Measurements from ENCODE around the gene OLFM4.

OLFM4 gene

GRCh38 chr13:53014495-53015443, 13.8 kb upstream of the OLFM4 start:
- DNase-seq (ENCODE audit: low read depth in 3 of 3), result no peak

- no peak for DNase-seq (ENCODE audit: low read depth in 3 of 3)
These were observed 12.6 kb upstream of the OLFM4 start for GRCh38 chr13:53015971-53016370.

- no peak for DNase-seq (ENCODE audit: low read depth in 3 of 3)
These were observed 11.1 kb upstream of the OLFM4 start for GRCh38 chr13:53017433-53017970.

- DNase-seq (ENCODE audit: low read depth in 3 of 3), result no peak
These were observed 9.6 kb upstream of the OLFM4 start for GRCh38 chr13:53018690-53019647.

GRCh38 chr13:53020764-53021335, 7.8 kb upstream of the OLFM4 start:
- DNase-seq (ENCODE audit: low read depth in 3 of 3), result no peak

GRCh38 chr13:53023246-53023645, 5.4 kb upstream of the OLFM4 start:
- DNase-seq (ENCODE audit: low read depth in 3 of 3), result no peak

GRCh38 chr13:53028063-53028462, 550 bp upstream of the OLFM4 start:
- no peak for DNase-seq (ENCODE audit: low read depth in 3 of 3)

- no peak for DNase-seq (ENCODE audit: low read depth in 3 of 3)
These were observed 4.2 kb downstream of the OLFM4 start for GRCh38 chr13:53032849-53033248.

- DNase-seq (ENCODE audit: low read depth in 3 of 3), result no peak
These were observed 10.4 kb downstream of the OLFM4 start for GRCh38 chr13:53038993-53039392.

- DNase-seq (ENCODE audit: low read depth in 3 of 3), result no peak
These were observed 13.4 kb downstream of the OLFM4 start for GRCh38 chr13:53041968-53042516.

GRCh38 chr13:53042877-53043276, 14.3 kb downstream of the OLFM4 start:
- DNase-seq (ENCODE audit: low read depth in 3 of 3), result no peak

- no peak for DNase-seq (ENCODE audit: low read depth in 3 of 3)
These were observed 14.8 kb downstream of the OLFM4 start for GRCh38 chr13:53043398-53043797.

GRCh38 chr13:53045189-53045588, 16.6 kb downstream of the OLFM4 start:
- DNase-seq (ENCODE audit: low read depth in 3 of 3), result no peak

GRCh38 chr13:53048880-53049279, 20.3 kb downstream of the OLFM4 start:
- DNase-seq (ENCODE audit: low read depth in 3 of 3), result no peak

GRCh38 chr13:53050151-53050550, 21.5 kb downstream of the OLFM4 start:
- DNase-seq (ENCODE audit: low read depth in 3 of 3), result no peak

GRCh38 chr13:53052675-53053074, 24.1 kb downstream of the OLFM4 start:
- no peak for DNase-seq (ENCODE audit: low read depth in 3 of 3)

GRCh38 chr13:53054569-53054968, 26.0 kb downstream of the OLFM4 start:
- DNase-seq (ENCODE audit: low read depth in 3 of 3), result no peak

- no peak for DNase-seq (ENCODE audit: low read depth in 3 of 3)
These were observed 29.6 kb downstream of the OLFM4 start for GRCh38 chr13:53058065-53058679.

GRCh38 chr13:53060840-53061490, 32.4 kb downstream of the OLFM4 start:
- no peak for DNase-seq (ENCODE audit: low read depth in 3 of 3)

GRCh38 chr13:53064731-53065130, 36.1 kb downstream of the OLFM4 start:
- no peak for DNase-seq (ENCODE audit: low read depth in 3 of 3)

GRCh38 chr13:53066411-53066810, 37.8 kb downstream of the OLFM4 start:
- no peak for DNase-seq (ENCODE audit: low read depth in 3 of 3)
